DOHH2 (cell line): Measurements from ENCODE around the gene RPS5.
"Not testable (repeated sequence)": the region's sequence is repeated elsewhere in the genome, so short reads cannot be mapped to it uniquely, and the experiment has no call there.

Source experiments
- H3F3A ChIP-seq: fragments of 200-600 bp; sonication (generic), shearing (Covaris generic); 2 replicates; pipeline ENCODE4 v1.6.0; 2016; ENCODE audit warnings: antibody characterized with exemption, mild to moderate bottlenecking; ENCODE audit not compliant: control insufficient read depth, insufficient read depth
- H3K27ac ChIP-seq: fragments of 200-600 bp; sonication (generic); 2 replicates; pipeline ENCODE4 v1.5.1; 2014; ENCODE audit warnings: low read depth, mild to moderate bottlenecking, low read length, moderate library complexity
- H3K27me3 ChIP-seq: fragments of 200-600 bp; sonication (generic); 2 replicates; pipeline ENCODE4 v1.6.1; 2014; ENCODE audit warnings: mild to moderate bottlenecking, low read length, mixed read lengths; ENCODE audit not compliant: control insufficient read depth
- H3K36me3 ChIP-seq: fragments of 200-600 bp; sonication (generic); 2 replicates; pipeline ENCODE4 v1.6.1; 2014; ENCODE audit warnings: mild to moderate bottlenecking, low read length, moderate library complexity, mixed read lengths; ENCODE audit not compliant: control insufficient read depth
- H3K4me1 ChIP-seq: fragments of 200-600 bp; sonication (generic); 2 replicates; pipeline ENCODE4 v1.6.1; 2014; ENCODE audit warnings: mild to moderate bottlenecking, low read length, mixed read lengths; ENCODE audit not compliant: control insufficient read depth
- H3K4me2 ChIP-seq: fragments of 200-600 bp; sonication (generic); 2 replicates; pipeline ENCODE4 v1.6.0; 2014; ENCODE audit warnings: mild to moderate bottlenecking, low read length, moderate library complexity
- H3K4me3 ChIP-seq: fragments of 200-600 bp; sonication (generic); 2 replicates; pipeline ENCODE4 v1.5.1; 2014; ENCODE audit warnings: mild to moderate bottlenecking, low read length, mixed read lengths
- H3K79me2 ChIP-seq: fragments of 200-600 bp; sonication (generic); 2 replicates; pipeline ENCODE4 v1.6.1; 2014; ENCODE audit warnings: mild to moderate bottlenecking, low read length, mixed read lengths; ENCODE audit not compliant: control insufficient read depth
- H3K9me2 ChIP-seq: fragments of 200-600 bp; sonication (generic); replicated peaks from 2 replicates; pipeline ENCODE4 v1.6.1; 2014; ENCODE audit warnings: mild to moderate bottlenecking, low read length, mixed read lengths; ENCODE audit not compliant: control insufficient read depth
- H3K9me3 ChIP-seq: fragments of 200-600 bp; sonication (generic); 2 replicates; pipeline ENCODE4 v1.6.1; 2014; ENCODE audit warnings: antibody characterized with exemption, low read length, mixed read lengths; ENCODE audit not compliant: control insufficient read depth, insufficient read depth
- H4K20me1 ChIP-seq: fragments of 200-600 bp; sonication (generic); 2 replicates; pipeline ENCODE4 v1.6.0; 2014; ENCODE audit warnings: low read depth, mild to moderate bottlenecking, antibody characterized with exemption, low read length, moderate library complexity; ENCODE audit not compliant: control insufficient read depth, insufficient read depth
- CTCF ChIP-seq: fragments of 200-600 bp; sonication (generic); IDR thresholded peaks from one replicate; pipeline ENCODE4 v1.5.1; 2014; ENCODE audit warnings: antibody characterized with exemption, mild to moderate bottlenecking, low read depth, low read length; ENCODE audit not compliant: poor library complexity, severe bottlenecking
- EZH2phosphoT487 ChIP-seq: fragments of 200-600 bp; sonication (generic); IDR thresholded peaks from 2 replicates; pipeline ENCODE4 v1.6.1; 2017; ENCODE audit warnings: borderline replicate concordance, mild to moderate bottlenecking, antibody characterized with exemption, low read length, moderate library complexity, mixed read lengths

Gene RPS5

DNA sequence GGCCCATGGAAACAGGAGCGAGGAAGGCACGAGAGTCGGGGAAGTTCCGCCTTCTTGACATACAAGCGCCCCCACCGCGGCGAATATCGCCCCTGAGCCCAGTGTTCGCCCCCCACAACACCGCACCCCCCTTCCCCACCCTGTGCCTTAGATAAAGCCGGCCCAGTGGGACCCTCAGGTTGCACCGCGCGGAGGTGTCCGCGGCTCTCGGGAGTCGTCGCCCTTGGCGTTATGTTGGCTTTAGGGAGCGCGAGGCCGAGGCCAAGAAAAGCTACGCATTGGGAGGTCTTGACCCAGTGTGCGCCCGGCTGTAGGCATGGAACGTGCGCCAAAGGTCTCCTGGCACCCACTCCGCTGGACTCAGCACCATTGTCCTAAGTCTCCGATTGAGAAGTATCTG is 53.5 kb downstream of the RPS5 start:
- no peaks in the 10 kb centered on the region for H3K9me2 ChIP-seq
- H4K20me1 ChIP-seq = no peaks in the 10 kb centered on the region
- no peaks in the 10 kb centered on the region for H3F3A ChIP-seq
- peaks cover 14% of the 10 kb centered on the region for H3K4me1 ChIP-seq
- H3K36me3 ChIP-seq = 0 out of 2 replicates have a peak, but pooled peaks cover 5% of the 10 kb centered on the region
- peak overlapping the region; percentile 74 for H3K4me3 ChIP-seq
- H3K27me3 ChIP-seq = no peaks in the 10 kb centered on the region
- H3K9me3 ChIP-seq = peaks cover 40% of the 10 kb centered on the region
- H3K79me2 ChIP-seq = no peaks in the 10 kb centered on the region
- no peak overlapping the region for H3K27ac ChIP-seq
- peak overlapping the region; percentile 69 for H3K4me2 ChIP-seq
- TF ChIP-seq EZH2phosphoT487 (no peak), CTCF (no peak)

DNA sequence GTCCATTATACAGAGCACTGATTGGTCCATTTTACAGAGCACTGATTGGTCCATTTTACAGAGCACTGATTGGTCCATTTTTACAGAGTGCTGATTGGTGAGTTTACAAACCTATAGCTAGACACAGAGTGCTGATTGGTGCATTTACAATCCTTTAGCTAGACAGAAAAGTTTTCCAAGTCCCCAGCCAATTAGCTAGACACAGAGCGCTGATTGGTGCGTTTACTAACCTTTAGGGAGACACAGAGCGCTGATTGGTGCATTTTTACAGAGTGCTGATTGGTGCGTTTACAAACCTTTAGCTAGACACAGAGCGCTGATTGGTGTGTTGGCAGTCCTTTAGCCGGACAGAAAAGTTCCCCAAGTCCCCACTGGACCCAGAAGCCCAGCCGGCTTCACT is 55.9 kb downstream of the RPS5 start:
- H3K27ac ChIP-seq, H3K36me3 ChIP-seq, H3K27me3 ChIP-seq, H3K4me2 ChIP-seq, H3K79me2 ChIP-seq, H3F3A ChIP-seq, H4K20me1 ChIP-seq, H3K4me3 ChIP-seq, H3K9me2 ChIP-seq: not testable (repeated sequence)
- H3K4me1 ChIP-seq = peaks cover 14% of the 10 kb centered on the region
- peaks cover 34% of the 10 kb centered on the region for H3K9me3 ChIP-seq
